ENCODE results near the gene MAPKAP1. TPM values are rescaled to one million over a fixed set of nuclear protein-coding genes. Genes with fewer than 3 reads are reported as not detected.

MAPKAP1 gene
- polyA plus RNA-seq, 1 donor = 60.6 TPM

GRCh38 chr9:125511789-125512660 is 195.0 kb downstream of the MAPKAP1 start:
- no peak for DNase-seq

- DNase-seq = no peak
These were observed 196.0 kb downstream of the MAPKAP1 start for GRCh38 chr9:125510980-125511379.

- DNase-seq = peak; percentile 43
These were observed 197.5 kb downstream of the MAPKAP1 start for GRCh38 chr9:125509476-125509875.

- no peak for DNase-seq
These were observed 198.8 kb downstream of the MAPKAP1 start for GRCh38 chr9:125508249-125508648.

- DNase-seq = no peak
These were observed 199.8 kb downstream of the MAPKAP1 start for GRCh38 chr9:125507226-125507625.

- DNase-seq = peak; percentile 53
These were observed 201.0 kb downstream of the MAPKAP1 start for GRCh38 chr9:125505988-125506438.

- DNase-seq = no peak
These were observed 202.4 kb downstream of the MAPKAP1 start for GRCh38 chr9:125504616-125505015.

- DNase-seq = no peak
These were observed 209.1 kb downstream of the MAPKAP1 start for GRCh38 chr9:125497906-125498305.

- DNase-seq = no peak
These were observed 209.5 kb downstream of the MAPKAP1 start for GRCh38 chr9:125497478-125497877.

GRCh38 chr9:125496313-125496834 is 210.6 kb downstream of the MAPKAP1 start:
- DNase-seq = no peak

- DNase-seq = no peak
These were observed 211.6 kb downstream of the MAPKAP1 start for GRCh38 chr9:125495172-125496119.

- no peak for DNase-seq
These were observed 212.4 kb downstream of the MAPKAP1 start for GRCh38 chr9:125494653-125494915.

GRCh38 chr9:125493881-125494652 is 212.9 kb downstream of the MAPKAP1 start:
- no peak for DNase-seq

GRCh38 chr9:125493384-125493783 is 213.6 kb downstream of the MAPKAP1 start:
- DNase-seq = no peak

GRCh38 chr9:125492719-125493118 is 214.3 kb downstream of the MAPKAP1 start:
- no peak for DNase-seq

GRCh38 chr9:125487842-125488241 is 219.2 kb downstream of the MAPKAP1 start:
- DNase-seq = no peak

GRCh38 chr9:125486576-125486975 is 220.4 kb downstream of the MAPKAP1 start:
- no peak for DNase-seq

- no peak for DNase-seq
These were observed 220.9 kb downstream of the MAPKAP1 start for GRCh38 chr9:125486152-125486508.

GRCh38 chr9:125485471-125486151 is 221.4 kb downstream of the MAPKAP1 start:
- DNase-seq = no peak

- DNase-seq = no peak
These were observed 222.4 kb downstream of the MAPKAP1 start for GRCh38 chr9:125484350-125485282.

GRCh38 chr9:125483697-125484096 is 223.3 kb downstream of the MAPKAP1 start:
- DNase-seq = no peak

Measured in hindlimb muscle (tissue), 1 donor.